ENCODE measurements around the gene PLA2G2D. TPM values are rescaled to one million over a fixed set of nuclear protein-coding genes. Genes with fewer than 3 reads are reported as not detected.

Gene PLA2G2D
- total RNA-seq, 1 experiment from 2014 or later = not detected

DNA sequence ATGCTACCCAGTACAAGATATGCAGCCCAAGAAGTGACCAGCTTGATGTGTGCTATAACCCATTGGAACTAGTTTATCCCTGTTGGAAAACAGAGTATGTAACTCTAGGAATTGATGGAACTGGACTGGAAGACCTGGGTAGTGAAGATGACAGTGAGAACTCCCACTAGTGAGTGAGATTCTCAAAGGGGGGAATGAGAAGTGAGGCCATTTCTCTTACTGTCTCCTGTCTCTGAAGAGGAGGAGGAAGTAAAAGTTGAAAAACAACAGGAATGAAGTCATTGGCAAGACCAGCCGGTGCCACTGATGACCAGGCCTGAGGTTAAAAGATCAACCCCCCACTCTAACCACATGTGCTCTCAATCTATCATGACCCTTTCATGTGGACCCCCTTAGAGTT lies 40.7 kb upstream of the PLA2G2D start:
- peaks cover 40 to 44% of the 10 kb centered on the region in 2 experiments for H3K9me3 Mint-ChIP-seq
- H3K4ac ChIP-seq (ENCODE audit: low read depth, low read length) = no peak overlapping the region

More for the DNA sequence above, 40.7 kb upstream of the PLA2G2D start:
- no peak overlapping the region for H2BK120ac ChIP-seq (ENCODE audit: low read depth, low read length, poor library complexity, severe bottlenecking)
- H3K4me1 ChIP-seq (ENCODE audit: insufficient read depth, low read length) = no peaks in the 10 kb centered on the region
- H4K91ac ChIP-seq (ENCODE audit: insufficient read length, low read depth, low read length) = no peak overlapping the region
- Mint-ChIP-seq H3K27me3 (ENCODE audit: low read depth) (peaks cover 27% of the 10 kb centered on the region), H3K36me3 (ENCODE audit: insufficient read depth in 1 of 3, low read depth in 3 of 3) (peaks cover 7 to 16% (median 7%) of the 10 kb centered on the region in 3 experiments; a peak in 5 of 7 replicates), H3K4me1 (peaks cover 3 to 5% of the 10 kb centered on the region in 2 experiments; a peak in 2 of 4 replicates), H3K27ac (no peak overlapping the region), H3K4me3 (no peak overlapping the region)
- H3K14ac ChIP-seq (ENCODE audit: insufficient read depth, low read length) = no peak overlapping the region
- H2BK5ac ChIP-seq (ENCODE audit: insufficient read length, low read length) = no peak overlapping the region
- H3K27me3 ChIP-seq (ENCODE audit: insufficient read depth, low read length) = no peaks in the 10 kb centered on the region
- no peak overlapping the region for H3K9ac ChIP-seq (ENCODE audit: extremely low read depth, insufficient read length, low read length)
- H4K5ac ChIP-seq (ENCODE audit: insufficient read length, low read depth, low read length) = no peak overlapping the region
- TF ChIP-seq, protein P1, sequence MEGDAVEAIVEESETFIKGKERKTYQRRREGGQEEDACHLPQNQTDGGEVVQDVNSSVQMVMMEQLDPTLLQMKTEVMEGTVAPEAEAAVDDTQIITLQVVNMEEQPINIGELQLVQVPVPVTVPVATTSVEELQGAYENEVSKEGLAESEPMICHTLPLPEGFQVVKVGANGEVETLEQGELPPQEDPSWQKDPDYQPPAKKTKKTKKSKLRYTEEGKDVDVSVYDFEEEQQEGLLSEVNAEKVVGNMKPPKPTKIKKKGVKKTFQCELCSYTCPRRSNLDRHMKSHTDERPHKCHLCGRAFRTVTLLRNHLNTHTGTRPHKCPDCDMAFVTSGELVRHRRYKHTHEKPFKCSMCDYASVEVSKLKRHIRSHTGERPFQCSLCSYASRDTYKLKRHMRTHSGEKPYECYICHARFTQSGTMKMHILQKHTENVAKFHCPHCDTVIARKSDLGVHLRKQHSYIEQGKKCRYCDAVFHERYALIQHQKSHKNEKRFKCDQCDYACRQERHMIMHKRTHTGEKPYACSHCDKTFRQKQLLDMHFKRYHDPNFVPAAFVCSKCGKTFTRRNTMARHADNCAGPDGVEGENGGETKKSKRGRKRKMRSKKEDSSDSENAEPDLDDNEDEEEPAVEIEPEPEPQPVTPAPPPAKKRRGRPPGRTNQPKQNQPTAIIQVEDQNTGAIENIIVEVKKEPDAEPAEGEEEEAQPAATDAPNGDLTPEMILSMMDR (conservative IDR thresholded peaks at IDR 0.05) = no peak
- H4K8ac ChIP-seq (replicated peaks; ENCODE audit: insufficient read length, low read depth, low read length) = no peak overlapping the region
- H3K56ac ChIP-seq (ENCODE audit: insufficient read length, low read depth, low read length) = no peak overlapping the region
- H3K18ac ChIP-seq (ENCODE audit: insufficient read length, low read depth, low read length) = no peak overlapping the region
- no peak overlapping the region for H3K4me2 ChIP-seq (ENCODE audit: insufficient read depth, insufficient read length, low read length)
- no peak overlapping the region for H2BK20ac ChIP-seq (ENCODE audit: low read depth, low read length, poor library complexity, severe bottlenecking)
- peaks cover 16% of the 10 kb centered on the region for H3K9me3 ChIP-seq (ENCODE audit: control insufficient read depth, low read depth, low read length)
- H3T11ph ChIP-seq (ENCODE audit: low read length) = no peak overlapping the region
- H2AK5ac ChIP-seq (ENCODE audit: insufficient read length, low read length) = no peak overlapping the region
- no peaks in the 10 kb centered on the region for H3K79me2 ChIP-seq (ENCODE audit: insufficient read depth, low read length)
- H3K23ac ChIP-seq (ENCODE audit: insufficient read length, low read depth, low read length) = no peak overlapping the region
- no peaks in the 10 kb centered on the region for H3K79me1 ChIP-seq (ENCODE audit: insufficient read depth, low read depth, low read length, poor library complexity, severe bottlenecking)
- no peak overlapping the region for H2AFZ ChIP-seq (ENCODE audit: low read length)
- no peak overlapping the region for H2BK12ac ChIP-seq (ENCODE audit: insufficient read length, low read depth, low read length)
- H2BK15ac ChIP-seq (ENCODE audit: low read depth, low read length) = no peak overlapping the region
- H4K20me1 ChIP-seq (ENCODE audit: control insufficient read depth, insufficient read depth, insufficient read length) = no peaks in the 10 kb centered on the region
- H3K27ac ChIP-seq (ENCODE audit: insufficient read length, low read depth, low read length) = no peak overlapping the region
- no CpG with 5 or more reads among the region's 1 CpG for WGBS (ENCODE audit: extremely low coverage, insufficient read length, low lambda C conversion rate)
- H3K23me2 ChIP-seq (ENCODE audit: insufficient read length, low read depth, low read length, poor library complexity, severe bottlenecking) = no peaks in the 10 kb centered on the region
- DNase-seq = no peak

All from H9 (cell line).